Panc1 (cell line): ENCODE results near the gene WAC. TPM values are rescaled to one million over a fixed set of nuclear protein-coding genes. Genes with fewer than 3 reads are reported as not detected.

Experiments
- ATAC-seq: fragments of 200-7000 bp; cut with Tn5 transposase; 2 replicates; pipeline ENCODE4 v1.9.1; 2020; ENCODE audit warnings: mild to moderate bottlenecking, moderate library complexity
- BruUV-seq: library from RNA; stranded (reverse); fragments of 400-500 nt; replicated peaks from 2 replicates; lab custom pipeline; 2021; lab: Mats Ljungman, UMichigan
- CTCF ChIA-PET: fragments of 300-600 bp; sonication (Branson Sonifier 250); formaldehyde crosslinking; loops from one replicate; lab custom pipeline; 2022; ENCODE audit warnings: antibody characterized with exemption; lab: Charles Lee
- POLR2A ChIA-PET: fragments of 300-600 bp; sonication (Branson Sonifier 250); formaldehyde crosslinking; loops from one replicate; lab custom pipeline; 2022; ENCODE audit warnings: antibody characterized with exemption; lab: Charles Lee
- DNase-seq: peaks from one replicate; pipeline ENCODE4 v3.0.0-alpha.2; 2010; ENCODE audit warnings: low read depth, low spot score
- H3K27ac ChIP-seq: 2 replicates; pipeline ENCODE4 v1.5.1; 2011; ENCODE audit warnings: mild to moderate bottlenecking, low read length, inconsistent platforms
- H3K27me3 ChIP-seq: fragments of 200-500 bp; sonication (Bioruptor generic); 2 replicates; pipeline ENCODE4 v1.6.0; 2014; ENCODE audit warnings: low read length, inconsistent platforms; ENCODE audit not compliant: control insufficient read depth, insufficient read depth
- H3K36me3 ChIP-seq: fragments of 200-500 bp; sonication (Bioruptor generic); 2 replicates; pipeline ENCODE4 v1.5.1; 2014; ENCODE audit warnings: inconsistent platforms, mild to moderate bottlenecking, low read length, moderate library complexity; ENCODE audit not compliant: control insufficient read depth, insufficient read depth
- H3K4me1 ChIP-seq: 2 replicates; pipeline ENCODE4 v1.5.1; 2011; ENCODE audit warnings: inconsistent platforms, mild to moderate bottlenecking, low read length, moderate library complexity; ENCODE audit not compliant: control insufficient read depth, insufficient read depth
- H3K4me3 ChIP-seq, 2 experiments: 2 replicates each; pipeline ENCODE4 v1.5.1; 2011 to 2012; ENCODE audit warnings: low read depth in 2 of 2, low read length in 2 of 2, mild to moderate bottlenecking in 2 of 2, inconsistent platforms in 1 of 2, moderate library complexity in 1 of 2
- H3K9me3 ChIP-seq: fragments of 200-500 bp; sonication (Bioruptor generic); 2 replicates; pipeline ENCODE4 v1.5.1; 2014; ENCODE audit warnings: low read depth, mild to moderate bottlenecking, inconsistent platforms, low read length, moderate library complexity; ENCODE audit not compliant: control insufficient read depth, insufficient read depth
- POLR2AphosphoS5 ChIP-seq: IDR thresholded peaks from 2 replicates; pipeline ENCODE4 v1.6.1; 2012; ENCODE audit warnings: mild to moderate bottlenecking, low read depth, low read length, moderate library complexity
- SIN3A ChIP-seq: IDR thresholded peaks from 2 replicates; pipeline ENCODE4 v1.6.1; 2012; ENCODE audit warnings: low read depth, mild to moderate bottlenecking, low read length, moderate library complexity, borderline replicate concordance; ENCODE audit not compliant: insufficient read depth
- TCF7L2 ChIP-seq: IDR thresholded peaks from 2 replicates; pipeline ENCODE4 v1.6.1; 2011; ENCODE audit warnings: mild to moderate bottlenecking, low read depth, low read length, inconsistent platforms
- in situ Hi-C: cut with HindIII; loops from 2 replicates; pipeline ENCODE4 v1.10.0; 2016; ENCODE audit warnings: low sequenced_read_pairs, low pct_unique_long_range_greater_than_20kb
- intact Hi-C: fragments of 100-400 bp; cut with micrococcal nuclease; formaldehyde crosslinking; loops from one replicate; pipeline ENCODE4 v1.10.0; 2022; ENCODE audit not compliant: unreplicated experiment
- total RNA-seq: library from RNA; stranded (reverse); gene quantifications from one replicate; pipeline ENCODE4 v1.2.1, GENCODE V29; 2021; ENCODE audit not compliant: unreplicated experiment
- TF ChIP-seq, protein P1 (sequence below), 2 experiments: IDR thresholded peaks; 2 replicates each; pipeline ENCODE4 v1.6.1; 2011 to 2012; ENCODE audit warnings: low read depth in 2 of 2, control low read depth in 1 of 2, low read length in 1 of 2, mild to moderate bottlenecking in 1 of 2, moderate library complexity in 1 of 2; ENCODE audit not compliant: insufficient read depth in 1 of 2
- TF ChIP-seq, protein P2 (sequence below): fragments of 450-650 bp; IDR thresholded peaks from 2 replicates; pipeline ENCODE4 v1.5.1; 2017; ENCODE audit warnings: mild to moderate bottlenecking

Gene WAC
- total RNA-seq, 1 experiment from 2014 or later, result 70.7 TPM

DNA sequence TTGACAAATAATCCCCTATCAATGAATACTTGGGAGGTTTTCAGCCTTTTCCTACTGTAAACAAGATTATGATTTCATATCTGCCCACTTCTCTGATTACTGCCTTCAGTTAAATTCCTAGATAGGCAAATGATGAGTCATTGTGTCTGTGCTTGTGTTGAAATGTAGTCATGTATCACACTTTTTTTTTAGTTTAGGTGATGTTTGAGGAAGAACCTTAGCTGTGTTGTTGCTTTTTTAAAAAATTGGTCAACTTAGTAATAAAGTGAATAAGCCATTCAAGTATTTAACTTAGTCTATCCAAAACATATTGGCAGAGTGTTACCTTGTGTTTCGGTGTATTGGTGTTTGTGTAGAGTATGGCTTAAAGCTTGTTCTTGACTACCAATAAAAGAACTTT, 60.0 kb downstream of the WAC start:
- no peaks in the 10 kb centered on the region for H3K9me3 ChIP-seq
- POLR2A ChIA-PET, result no interaction called here
- no peak for TF ChIP-seq POLR2AphosphoS5
- no peak for TF ChIP-seq SIN3A
- TF ChIP-seq, protein P1, sequence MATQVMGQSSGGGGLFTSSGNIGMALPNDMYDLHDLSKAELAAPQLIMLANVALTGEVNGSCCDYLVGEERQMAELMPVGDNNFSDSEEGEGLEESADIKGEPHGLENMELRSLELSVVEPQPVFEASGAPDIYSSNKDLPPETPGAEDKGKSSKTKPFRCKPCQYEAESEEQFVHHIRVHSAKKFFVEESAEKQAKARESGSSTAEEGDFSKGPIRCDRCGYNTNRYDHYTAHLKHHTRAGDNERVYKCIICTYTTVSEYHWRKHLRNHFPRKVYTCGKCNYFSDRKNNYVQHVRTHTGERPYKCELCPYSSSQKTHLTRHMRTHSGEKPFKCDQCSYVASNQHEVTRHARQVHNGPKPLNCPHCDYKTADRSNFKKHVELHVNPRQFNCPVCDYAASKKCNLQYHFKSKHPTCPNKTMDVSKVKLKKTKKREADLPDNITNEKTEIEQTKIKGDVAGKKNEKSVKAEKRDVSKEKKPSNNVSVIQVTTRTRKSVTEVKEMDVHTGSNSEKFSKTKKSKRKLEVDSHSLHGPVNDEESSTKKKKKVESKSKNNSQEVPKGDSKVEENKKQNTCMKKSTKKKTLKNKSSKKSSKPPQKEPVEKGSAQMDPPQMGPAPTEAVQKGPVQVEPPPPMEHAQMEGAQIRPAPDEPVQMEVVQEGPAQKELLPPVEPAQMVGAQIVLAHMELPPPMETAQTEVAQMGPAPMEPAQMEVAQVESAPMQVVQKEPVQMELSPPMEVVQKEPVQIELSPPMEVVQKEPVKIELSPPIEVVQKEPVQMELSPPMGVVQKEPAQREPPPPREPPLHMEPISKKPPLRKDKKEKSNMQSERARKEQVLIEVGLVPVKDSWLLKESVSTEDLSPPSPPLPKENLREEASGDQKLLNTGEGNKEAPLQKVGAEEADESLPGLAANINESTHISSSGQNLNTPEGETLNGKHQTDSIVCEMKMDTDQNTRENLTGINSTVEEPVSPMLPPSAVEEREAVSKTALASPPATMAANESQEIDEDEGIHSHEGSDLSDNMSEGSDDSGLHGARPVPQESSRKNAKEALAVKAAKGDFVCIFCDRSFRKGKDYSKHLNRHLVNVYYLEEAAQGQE (IDR thresholded peaks at IDR 0.05; ENCODE audit: insufficient read depth in 1 of 2, low read depth in 2 of 2, low read length in 1 of 2), result no peak
- TF ChIP-seq, protein P2, sequence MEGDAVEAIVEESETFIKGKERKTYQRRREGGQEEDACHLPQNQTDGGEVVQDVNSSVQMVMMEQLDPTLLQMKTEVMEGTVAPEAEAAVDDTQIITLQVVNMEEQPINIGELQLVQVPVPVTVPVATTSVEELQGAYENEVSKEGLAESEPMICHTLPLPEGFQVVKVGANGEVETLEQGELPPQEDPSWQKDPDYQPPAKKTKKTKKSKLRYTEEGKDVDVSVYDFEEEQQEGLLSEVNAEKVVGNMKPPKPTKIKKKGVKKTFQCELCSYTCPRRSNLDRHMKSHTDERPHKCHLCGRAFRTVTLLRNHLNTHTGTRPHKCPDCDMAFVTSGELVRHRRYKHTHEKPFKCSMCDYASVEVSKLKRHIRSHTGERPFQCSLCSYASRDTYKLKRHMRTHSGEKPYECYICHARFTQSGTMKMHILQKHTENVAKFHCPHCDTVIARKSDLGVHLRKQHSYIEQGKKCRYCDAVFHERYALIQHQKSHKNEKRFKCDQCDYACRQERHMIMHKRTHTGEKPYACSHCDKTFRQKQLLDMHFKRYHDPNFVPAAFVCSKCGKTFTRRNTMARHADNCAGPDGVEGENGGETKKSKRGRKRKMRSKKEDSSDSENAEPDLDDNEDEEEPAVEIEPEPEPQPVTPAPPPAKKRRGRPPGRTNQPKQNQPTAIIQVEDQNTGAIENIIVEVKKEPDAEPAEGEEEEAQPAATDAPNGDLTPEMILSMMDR, result no peak
- no peak for TF ChIP-seq TCF7L2
- ATAC-seq, result no peak
- BruUV-seq, result no TSS peak
- no peak overlapping the region for H3K27ac ChIP-seq
- H3K27me3 ChIP-seq, result no peaks in the 10 kb centered on the region
- peaks cover 27% of the 10 kb centered on the region for H3K36me3 ChIP-seq
- CTCF ChIA-PET, result no interaction called here
- intact Hi-C loops, result no loop called here
- DNase-seq, result no peak
- H3K4me1 ChIP-seq, result no peaks in the 10 kb centered on the region; the same call in 1 of the 2 replicates
- no peak overlapping the region for H3K4me3 ChIP-seq
- in situ Hi-C loops, result no loop called here

DNA sequence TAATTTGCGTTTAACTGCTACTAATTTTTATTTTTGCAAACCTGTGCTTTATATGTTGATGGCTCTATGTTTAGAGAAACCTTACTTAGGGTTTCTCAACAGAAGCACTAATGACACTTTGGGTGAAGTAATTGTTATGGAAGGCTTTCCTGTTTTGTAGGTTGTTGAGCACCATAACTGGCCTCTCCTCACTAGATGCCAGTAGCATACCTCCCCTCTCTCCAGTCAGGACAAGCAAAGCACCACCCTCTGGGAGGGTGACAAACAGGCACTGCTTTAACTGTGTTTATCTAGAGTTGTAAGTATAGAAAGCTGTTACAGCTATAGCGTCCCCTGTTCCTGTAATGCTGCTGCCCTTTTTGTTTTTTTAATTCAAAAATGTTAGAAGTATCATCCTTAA, 60.9 kb downstream of the WAC start:
- Histone ChIP-seq H3K27ac (no peak overlapping the region), H3K27me3 (no peaks in the 10 kb centered on the region), H3K9me3 (no peaks in the 10 kb centered on the region), H3K4me1 (no peaks in the 10 kb centered on the region), H3K36me3 (peaks cover 25% of the 10 kb centered on the region), H3K4me3 (no peak overlapping the region)
- CTCF ChIA-PET, result no interaction called here
- no peak for ATAC-seq
- intact Hi-C loops (no loop called here), in situ Hi-C loops (no loop called here)
- POLR2A ChIA-PET, result no interaction called here
- BruUV-seq, result no TSS peak
- DNase-seq, result no peak
- TF ChIP-seq TCF7L2 (no peak), POLR2AphosphoS5 (no peak), SIN3A (no peak)
- TF ChIP-seq, protein P2, result no peak
- TF ChIP-seq, protein P1 (IDR thresholded peaks at IDR 0.05; ENCODE audit: insufficient read depth in 1 of 2, low read depth in 2 of 2, low read length in 1 of 2), result no peak
